Lower leg skin (tissue), 4 donors: ENCODE measurements around the gene MX2. TPM values are rescaled to one million over a fixed set of nuclear protein-coding genes. Genes with fewer than 3 reads are reported as not detected.

ENCODE experiments used
- DNase-seq, 2 donors: peaks; one replicate each; pipeline ENCODE4 v3.0.0-alpha.2; 2019; ENCODE audit warnings: low spot score in 2 of 2
- H3K4me3 ChIP-seq: fragments of 200-600 bp; sonication (generic); 2 replicates; pipeline ENCODE4 v1.5.1; 2017; ENCODE audit warnings: mild to moderate bottlenecking, low read depth; ENCODE audit not compliant: poor library complexity, severe bottlenecking
- POLR2A ChIP-seq, 2 donors: fragments of 450-650 bp; IDR thresholded peaks; one replicate each; pipeline ENCODE4 v1.6.1; 2016 to 2017; ENCODE audit warnings: antibody characterized with exemption in 2 of 2, mild to moderate bottlenecking in 1 of 2, moderate library complexity in 1 of 2
- WGBS, 2 donors: methylation state at CpG; one replicate each; pipeline ENCODE4 v1.1.5; 2018; 5-methylcytosine and 5-hydroxymethylcytosine counted together
- intact Hi-C: fragments of 100-400 bp; cut with DNase I; formaldehyde crosslinking; loops from one replicate; pipeline ENCODE4 v1.15.0; 2023; ENCODE audit warnings: low total_unique reads
- total RNA-seq, 4 donors: library from RNA; depleted of rRNA; stranded (reverse); fragments of >200 nt; gene quantifications; one replicate each; pipeline ENCODE4 v1.1.0, GENCODE V29; 2016
- TF ChIP-seq, protein P1 (sequence below), 3 donors: fragments of 450-650 bp; IDR thresholded peaks; one replicate each; pipeline ENCODE4 v1.5.1; 2016; ENCODE audit warnings: antibody characterized with exemption in 3 of 3, mild to moderate bottlenecking in 3 of 3, moderate library complexity in 2 of 3

Gene MX2
- total RNA-seq, 4 donors from 2014 or later = 1.9 to 10.3 (median 6.0) TPM

DNA sequence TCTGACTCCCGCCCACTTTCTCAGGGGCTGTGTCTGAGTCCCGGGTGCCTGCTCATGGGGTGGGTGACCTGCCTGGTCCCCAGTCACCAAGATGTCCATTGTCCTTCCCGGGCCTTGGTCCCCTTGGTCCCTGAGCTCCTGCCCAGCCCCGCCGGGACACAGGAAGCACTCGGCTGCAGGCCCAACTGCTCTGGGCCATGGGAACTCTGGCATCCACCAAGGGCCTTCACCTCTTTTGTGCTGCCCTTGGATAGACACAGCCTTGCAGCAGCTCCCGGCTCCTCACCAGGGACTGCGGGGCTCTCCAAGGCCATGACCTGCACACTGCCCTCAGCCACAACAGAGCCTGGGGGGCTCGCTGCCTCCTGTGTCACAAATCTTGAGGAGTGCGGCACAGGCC lies 42.1 kb downstream of the MX2 start:
- intact Hi-C loops = no loop called here
- no peak overlapping the region for H3K4me3 ChIP-seq
- TF ChIP-seq POLR2A (IDR thresholded peaks at IDR 0.05) = no peak
- TF ChIP-seq, protein P1, sequence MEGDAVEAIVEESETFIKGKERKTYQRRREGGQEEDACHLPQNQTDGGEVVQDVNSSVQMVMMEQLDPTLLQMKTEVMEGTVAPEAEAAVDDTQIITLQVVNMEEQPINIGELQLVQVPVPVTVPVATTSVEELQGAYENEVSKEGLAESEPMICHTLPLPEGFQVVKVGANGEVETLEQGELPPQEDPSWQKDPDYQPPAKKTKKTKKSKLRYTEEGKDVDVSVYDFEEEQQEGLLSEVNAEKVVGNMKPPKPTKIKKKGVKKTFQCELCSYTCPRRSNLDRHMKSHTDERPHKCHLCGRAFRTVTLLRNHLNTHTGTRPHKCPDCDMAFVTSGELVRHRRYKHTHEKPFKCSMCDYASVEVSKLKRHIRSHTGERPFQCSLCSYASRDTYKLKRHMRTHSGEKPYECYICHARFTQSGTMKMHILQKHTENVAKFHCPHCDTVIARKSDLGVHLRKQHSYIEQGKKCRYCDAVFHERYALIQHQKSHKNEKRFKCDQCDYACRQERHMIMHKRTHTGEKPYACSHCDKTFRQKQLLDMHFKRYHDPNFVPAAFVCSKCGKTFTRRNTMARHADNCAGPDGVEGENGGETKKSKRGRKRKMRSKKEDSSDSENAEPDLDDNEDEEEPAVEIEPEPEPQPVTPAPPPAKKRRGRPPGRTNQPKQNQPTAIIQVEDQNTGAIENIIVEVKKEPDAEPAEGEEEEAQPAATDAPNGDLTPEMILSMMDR (IDR thresholded peaks at IDR 0.05) = no peak
- 93 to 94% methylated on average over 8 to 10 of the region's 10 CpGs for WGBS, 2 donors
- DNase-seq = peak in 1 of 2 donors; percentile 82

DNA sequence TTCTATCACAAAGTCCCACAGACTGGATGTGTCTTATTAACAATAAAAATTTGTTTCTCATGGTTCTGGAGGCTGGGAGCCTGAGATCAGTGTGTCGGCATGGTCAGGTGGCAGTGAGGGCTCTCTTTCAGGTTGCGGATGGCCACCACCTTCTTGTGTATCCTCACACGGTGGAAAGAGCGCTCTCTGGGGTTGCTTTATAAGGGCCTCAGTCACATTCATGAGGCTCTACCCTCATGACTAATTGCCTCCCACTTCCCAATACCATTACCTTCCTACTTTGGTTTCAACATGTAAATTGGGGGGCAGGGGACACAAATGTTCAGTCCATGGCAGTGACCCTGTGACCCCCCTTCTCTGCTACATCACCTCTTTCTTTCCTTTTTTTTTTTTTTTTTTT lies 43.5 kb downstream of the MX2 start:
- WGBS, 2 donors = 94 to 99% methylated on average over 4 of the region's 4 CpGs
- DNase-seq = peak in 1 of 2 donors; percentile 28
- H3K4me3 ChIP-seq = no peak overlapping the region
- intact Hi-C loops = no loop called here
- TF ChIP-seq POLR2A (IDR thresholded peaks at IDR 0.05) = no peak
- TF ChIP-seq, protein P1 (IDR thresholded peaks at IDR 0.05) = no peak

DNA sequence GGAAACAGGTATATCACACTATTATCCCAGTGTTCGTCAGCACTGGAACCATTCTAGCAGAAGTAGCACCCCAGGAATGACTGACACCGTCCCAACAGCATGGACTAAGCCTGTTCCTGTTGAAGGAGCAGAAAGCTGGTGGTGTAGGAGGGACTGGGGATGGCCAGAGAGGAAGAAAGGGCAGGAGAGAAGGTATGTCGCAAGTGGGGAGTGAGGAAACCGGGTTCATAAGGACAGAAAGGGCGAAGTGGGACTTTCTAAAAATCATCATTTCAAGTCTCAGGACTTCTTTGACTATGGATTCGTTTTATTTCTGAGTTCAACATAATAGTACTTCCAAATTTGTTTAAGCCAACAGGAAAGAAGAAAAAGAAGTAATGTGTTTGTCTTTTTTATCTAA lies 44.5 kb downstream of the MX2 start:
- WGBS, 2 donors = 88% methylated on average over 6 of the region's 6 CpGs
- intact Hi-C loops = no loop called here
- peak in 1 of 2 donors; percentile 23 for DNase-seq
- TF ChIP-seq, protein P1 (IDR thresholded peaks at IDR 0.05) = no peak
- TF ChIP-seq POLR2A (IDR thresholded peaks at IDR 0.05) = no peak
- no peak overlapping the region for H3K4me3 ChIP-seq

DNA sequence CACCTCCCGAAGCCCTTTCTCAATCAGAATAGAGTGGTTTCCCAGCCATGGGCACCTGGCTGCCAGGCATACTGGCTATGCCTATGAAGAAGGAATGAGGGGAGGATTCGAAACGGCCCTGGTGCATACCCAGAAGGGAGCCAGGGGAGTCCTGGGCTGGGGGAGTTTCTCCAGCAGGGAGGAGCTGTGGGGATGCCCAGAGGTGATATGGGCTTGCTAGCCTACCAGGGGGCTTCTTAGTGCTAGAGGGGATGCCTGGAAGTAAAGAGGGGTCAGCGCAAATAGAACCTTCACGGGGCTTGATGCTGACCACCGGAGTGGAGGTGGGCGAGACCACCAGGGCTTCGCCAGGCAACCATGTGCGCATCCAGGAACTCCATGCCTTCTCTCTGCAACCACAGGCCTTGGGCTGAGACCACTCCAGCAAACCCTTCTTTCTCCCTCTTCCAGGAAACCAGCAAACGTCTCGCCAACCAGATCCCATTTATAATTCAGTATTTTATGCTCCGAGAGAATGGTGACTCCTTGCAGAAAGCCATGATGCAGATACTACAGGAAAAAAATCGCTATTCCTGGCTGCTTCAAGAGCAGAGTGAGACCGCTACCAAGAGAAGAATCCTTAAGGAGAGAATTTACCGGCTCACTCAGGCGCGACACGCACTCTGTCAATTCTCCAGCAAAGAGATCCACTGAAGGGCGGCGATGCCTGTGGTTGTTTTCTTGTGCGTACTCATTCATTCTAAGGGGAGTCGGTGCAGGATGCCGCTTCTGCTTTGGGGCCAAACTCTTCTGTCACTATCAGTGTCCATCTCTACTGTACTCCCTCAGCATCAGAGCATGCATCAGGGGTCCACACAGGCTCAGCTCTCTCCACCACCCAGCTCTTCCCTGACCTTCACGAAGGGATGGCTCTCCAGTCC lies 46.0 kb downstream of the MX2 start:
- intact Hi-C loops = no loop called here
- DNase-seq = peak in 1 of 2 donors; percentile 54
- 93 to 94% methylated on average over 24 of the region's 24 CpGs for WGBS, 2 donors

DNA sequence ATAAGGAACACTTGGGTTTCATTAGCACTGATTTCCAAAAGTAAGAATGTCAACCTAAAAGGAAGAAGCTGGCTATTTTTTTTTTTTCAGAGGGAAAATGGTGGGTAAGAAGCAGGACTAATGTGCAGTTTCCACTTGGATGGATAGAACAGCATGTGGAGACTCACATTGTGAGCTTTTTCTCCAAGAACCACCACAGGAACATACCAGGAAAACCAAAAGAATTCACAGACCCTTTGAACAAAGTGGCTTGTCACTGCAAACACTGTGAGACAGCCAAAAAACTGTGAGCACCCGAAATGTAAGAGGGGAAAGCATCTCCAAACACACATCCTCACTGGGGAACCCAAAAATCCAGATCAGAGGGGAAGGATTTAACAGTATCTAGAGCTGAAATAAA lies 48.5 kb downstream of the MX2 start:
- TF ChIP-seq POLR2A (IDR thresholded peaks at IDR 0.05) = no peak
- TF ChIP-seq, protein P1 (IDR thresholded peaks at IDR 0.05) = no peak
- intact Hi-C loops = no loop called here
- peak in 1 of 2 donors; percentile 0 for DNase-seq
- H3K4me3 ChIP-seq = no peak overlapping the region
- WGBS, 2 donors = 69 to 74% methylated on average over 1 of the region's 1 CpG

More for the DNA sequence above, 46.0 kb downstream of the MX2 start:
- TF ChIP-seq, protein P1 (IDR thresholded peaks at IDR 0.05) = no peak
- TF ChIP-seq POLR2A (IDR thresholded peaks at IDR 0.05) = no peak
- no peak overlapping the region for H3K4me3 ChIP-seq
